GM21515 (cell line): ENCODE measurements around the gene TGFBI.

Experiments used
- ATAC-seq: cut with Tn5 transposase; IDR thresholded peaks from one replicate; pipeline ENCODE4 v1.9.1; 2021; ENCODE audit not compliant: unreplicated experiment

Gene TGFBI

GRCh38 chr5:136028782-136029742, at the start of gene TGFBI:
TSS of gene TGFBI (plus strand) at chr5:136028988. CDS start at chr5:136029056, 68 bp downstream.
- no peak for ATAC-seq

GRCh38 chr5:135978993-135979392, 49.8 kb upstream of the TGFBI start:
- no peak for ATAC-seq

GRCh38 chr5:135979510-135979909, 49.3 kb upstream of the TGFBI start:
- no peak for ATAC-seq

- no peak for ATAC-seq
Measured at GRCh38 chr5:135980620-135981019, 48.2 kb upstream of the TGFBI start.

- ATAC-seq, result no peak
Measured at GRCh38 chr5:135985951-135986350, 42.8 kb upstream of the TGFBI start.

GRCh38 chr5:135986401-135986800, 42.4 kb upstream of the TGFBI start:
- ATAC-seq, result no peak

- no peak for ATAC-seq
Measured at GRCh38 chr5:135986891-135987401, 41.8 kb upstream of the TGFBI start.

- ATAC-seq, result no peak
Measured at GRCh38 chr5:135988546-135988945, 40.2 kb upstream of the TGFBI start.

GRCh38 chr5:135989686-135990085, 39.1 kb upstream of the TGFBI start:
- ATAC-seq, result no peak

GRCh38 chr5:135990528-135991255, 38.1 kb upstream of the TGFBI start:
- no peak for ATAC-seq

GRCh38 chr5:135991429-135991828, 37.4 kb upstream of the TGFBI start:
- no peak for ATAC-seq

GRCh38 chr5:135993335-135993879, 35.4 kb upstream of the TGFBI start:
- no peak for ATAC-seq

- ATAC-seq, result no peak
Measured at GRCh38 chr5:135993880-135994636, 34.7 kb upstream of the TGFBI start.

- no peak for ATAC-seq
Measured at GRCh38 chr5:135995976-135996375, 32.8 kb upstream of the TGFBI start.

- ATAC-seq, result no peak
Measured at GRCh38 chr5:135996611-135997010, 32.2 kb upstream of the TGFBI start.

- no peak for ATAC-seq
Measured at GRCh38 chr5:135997673-135998335, 31.0 kb upstream of the TGFBI start.

- no peak for ATAC-seq
Measured at GRCh38 chr5:135998889-135999288, 29.9 kb upstream of the TGFBI start.

- no peak for ATAC-seq
Measured at GRCh38 chr5:135999406-136000139, 29.2 kb upstream of the TGFBI start.

- ATAC-seq, result no peak
Measured at GRCh38 chr5:136000147-136000546, 28.6 kb upstream of the TGFBI start.

GRCh38 chr5:136000932-136001331, 27.9 kb upstream of the TGFBI start:
- ATAC-seq, result no peak
